PC-3 (cell line): ENCODE data around the gene PKM.

ENCODE experiments used
- CTCF ChIP-seq: fragments of 300-600 bp; sonication (generic); conservative IDR thresholded peaks from 2 replicates; pipeline ENCODE4 v1.5.1; 2017; ENCODE audit warnings: antibody characterized with exemption, low read depth, mild to moderate bottlenecking, low read length
- EZH2 ChIP-seq: fragments of 300-600 bp; sonication (generic); IDR thresholded peaks from one replicate; pipeline ENCODE4 v1.6.1; 2017; ENCODE audit warnings: antibody characterized with exemption, mild to moderate bottlenecking, low read length; ENCODE audit not compliant: unreplicated experiment

- TF ChIP-seq CTCF (no peak), EZH2 (no peak)
Measured at GRCh38 chr15:72153269-72154000, 77.6 kb downstream of the PKM start.
